A549 (cell line): ENCODE measurements around the gene RBM47. TPM values are rescaled to one million over a fixed set of nuclear protein-coding genes. Genes with fewer than 3 reads are reported as not detected.

Source experiments
- BCL3 ChIP-seq: fragments of >200 bp; sonication (Bioruptor Twin); formaldehyde crosslinking; IDR thresholded peaks from 3 replicates; pipeline ENCODE4 v1.6.1; 2016
- CEBPB ChIP-seq, 2 experiments: fragments of >200 bp in 1 of 2; sonication (Bioruptor Twin) in 1 of 2; formaldehyde crosslinking in 1 of 2; IDR thresholded peaks; 2 replicates each; pipeline ENCODE4 v1.6.1; 2012 to 2016
- CHD4 ChIP-seq: fragments of 200-600 bp; sonication (generic); IDR thresholded peaks from 2 replicates; pipeline ENCODE4 v1.6.1; 2016; ENCODE audit warnings: antibody characterized with exemption, mild to moderate bottlenecking, borderline replicate concordance
- E2F6 ChIP-seq: IDR thresholded peaks from 2 replicates; pipeline ENCODE4 v1.6.1; 2012; ENCODE audit warnings: low read depth, borderline replicate concordance
- EHMT2 ChIP-seq: fragments of 200-600 bp; sonication (generic); IDR thresholded peaks from 2 replicates; pipeline ENCODE4 v1.6.1; 2016; ENCODE audit warnings: antibody characterized with exemption, low read depth, mild to moderate bottlenecking, moderate library complexity
- EP300 ChIP-seq, 2 experiments: fragments of >200 bp; sonication (Bioruptor Twin); formaldehyde crosslinking; IDR thresholded peaks; 2 replicates in 1 of 2; 3 replicates in 1 of 2; pipeline ENCODE4 v1.6.1; 2016 to 2017
- FOSL2 ChIP-seq, 2 experiments: fragments of 450-650 bp in 1 of 2; fragments of >200 bp in 1 of 2; sonication (Bioruptor Twin) in 1 of 2; formaldehyde crosslinking; IDR thresholded peaks; 2 replicates each; pipeline versions ENCODE4 v1.5.0 to v1.6.1; 2016 to 2020; ENCODE audit warnings: mild to moderate bottlenecking in 1 of 2, moderate library complexity in 1 of 2
- FOXS1 ChIP-seq: fragments of 250-450 bp; sonication (Bioruptor Pico); IDR thresholded peaks from 2 replicates; pipeline ENCODE4 v1.5.0; 2020; ENCODE audit warnings: mild to moderate bottlenecking, moderate library complexity
- GATA3 ChIP-seq: IDR thresholded peaks from 2 replicates; pipeline ENCODE4 v1.6.1; 2012; ENCODE audit warnings: borderline replicate concordance
- HEYL ChIP-seq: fragments of 250-450 bp; sonication (Bioruptor Pico); IDR thresholded peaks from 2 replicates; pipeline ENCODE4 v1.8.0; 2021; ENCODE audit warnings: mild to moderate bottlenecking, moderate library complexity
- HOXB5 ChIP-seq: fragments of 250-450 bp; sonication (Bioruptor Pico); IDR thresholded peaks from 2 replicates; pipeline ENCODE4 v1.5.0; 2020; ENCODE audit warnings: mild to moderate bottlenecking, moderate library complexity
- JUN ChIP-seq, 2 experiments: fragments of >200 bp; sonication (Bioruptor Twin); formaldehyde crosslinking; IDR thresholded peaks; 2 replicates in 1 of 2; 3 replicates in 1 of 2; pipeline ENCODE4 v1.6.1; 2016 to 2017
- JUNB ChIP-seq: fragments of >200 bp; sonication (Bioruptor Twin); formaldehyde crosslinking; IDR thresholded peaks from 2 replicates; pipeline ENCODE4 v1.6.1; 2016
- MAFK ChIP-seq: fragments of 450-650 bp; IDR thresholded peaks from 2 replicates; pipeline ENCODE4 v1.6.1; 2014; ENCODE audit not compliant: partially characterized antibody
- MAX ChIP-seq: IDR thresholded peaks from 2 replicates; pipeline ENCODE4 v1.6.1; 2012
- MAZ ChIP-seq: fragments of 150-350 bp; IDR thresholded peaks from 2 replicates; pipeline ENCODE4 v1.6.1; 2014; ENCODE audit warnings: antibody characterized with exemption, low read depth, low read length, borderline replicate concordance
- PHF8 ChIP-seq: fragments of 200-600 bp; sonication (generic); IDR thresholded peaks from 2 replicates; pipeline ENCODE4 v1.6.1; 2016; ENCODE audit warnings: low read depth, mild to moderate bottlenecking, antibody characterized with exemption, moderate library complexity, borderline replicate concordance
- POLR2A ChIP-seq: IDR thresholded peaks from 2 replicates; pipeline ENCODE4 v1.6.1; 2012; ENCODE audit warnings: mild to moderate bottlenecking, low read length
- POLR2AphosphoS2 ChIP-seq: conservative IDR thresholded peaks from 2 replicates; pipeline ENCODE4 v1.6.1; 2012; ENCODE audit warnings: low read length, improper control_type of control experiment, inconsistent platforms
- RARB ChIP-seq: fragments of 250-450 bp; sonication (Bioruptor Pico); IDR thresholded peaks from 2 replicates; pipeline ENCODE4 v1.8.0; 2021; ENCODE audit warnings: mild to moderate bottlenecking, moderate library complexity
- REST ChIP-seq: fragments of 200-600 bp; sonication (generic); IDR thresholded peaks from 2 replicates; pipeline ENCODE4 v1.6.1; 2016; ENCODE audit warnings: antibody characterized with exemption, mild to moderate bottlenecking, moderate library complexity
- RFX5 ChIP-seq: fragments of 450-650 bp; IDR thresholded peaks from 2 replicates; pipeline ENCODE4 v1.7.1; 2014; ENCODE audit warnings: antibody characterized with exemption, mild to moderate bottlenecking, moderate library complexity
- RNF2 ChIP-seq: fragments of 200-600 bp; sonication (generic); IDR thresholded peaks from 2 replicates; pipeline ENCODE4 v1.6.1; 2016; ENCODE audit warnings: low read depth, mild to moderate bottlenecking, antibody characterized with exemption, moderate library complexity, borderline replicate concordance
- SMC3 ChIP-seq: fragments of >200 bp; sonication (Bioruptor Twin); formaldehyde crosslinking; IDR thresholded peaks from 3 replicates; pipeline ENCODE4 v1.6.1; 2018; ENCODE audit warnings: inconsistent platforms
- ZFP36 ChIP-seq: fragments of 450-650 bp; IDR thresholded peaks from 2 replicates; pipeline ENCODE4 v1.6.1; 2014; ENCODE audit warnings: borderline replicate concordance; ENCODE audit not compliant: partially characterized antibody
- ZNF302 ChIP-seq: fragments of 250-450 bp; sonication (Bioruptor Pico); IDR thresholded peaks from 2 replicates; pipeline ENCODE4 v1.9.0; 2021; ENCODE audit warnings: inconsistent platforms, mild to moderate bottlenecking, moderate library complexity
- polyA plus RNA-seq, 4 experiments: library from polyadenylated mRNA; depleted of rRNA in 3 of 4; stranded (reverse); fragments of >200 nt; fragmentation: RNase III in 1 of 4; extraction: RNeasy Plus Mini Kit Qiagen cat#74134 plus additional on column Dnase treatment in 1 of 4; gene quantifications; 2 replicates in 3 of 4; 3 replicates in 1 of 4; pipeline ENCODE4 v1.2.3, GENCODE V29; 2011 to 2017

Gene RBM47
- polyA plus RNA-seq, 2 of the 4 experiments (the other 2 are of a cell fraction) = 38.1 to 43.3 TPM

- TF ChIP-seq REST = no peak
- peak; percentile 47 for TF ChIP-seq POLR2A
- no peak for TF ChIP-seq POLR2AphosphoS2
- TF ChIP-seq CHD4 = no peak
- no peak for TF ChIP-seq FOXS1
- no peak for TF ChIP-seq RFX5
- TF ChIP-seq RARB = no peak
- no peak for TF ChIP-seq MAX
- no peak for TF ChIP-seq MAZ
- no peak for TF ChIP-seq ZFP36
- TF ChIP-seq SMC3 = no peak; the same call in 2 of the 3 replicates
- TF ChIP-seq FOSL2 (IDR thresholded peaks at IDR 0.05) = no peak
- no peak for TF ChIP-seq FOSL2 (CRISPR knock-in tag; IDR thresholded peaks at IDR 0.05)
- no peak for TF ChIP-seq HEYL (CRISPR knock-in tag)
- TF ChIP-seq E2F6 = no peak
- TF ChIP-seq CEBPB (IDR thresholded peaks at IDR 0.05) = peak; percentile 48 to 61; a peak in 2 of 4 replicates
- no peak for TF ChIP-seq GATA3
- TF ChIP-seq EHMT2 = no peak
- TF ChIP-seq EP300 (IDR thresholded peaks at IDR 0.05) = no peak
- TF ChIP-seq PHF8 = 0 out of 2 replicates have a peak, but pooled peaks have one; percentile 7
- no peak for TF ChIP-seq JUNB
- TF ChIP-seq RNF2 = no peak
- TF ChIP-seq JUN (IDR thresholded peaks at IDR 0.05) = peak in 1 of 2 experiments; percentile 12; a peak in 3 of 5 replicates
- no peak for TF ChIP-seq HOXB5 (CRISPR knock-in tag)
- TF ChIP-seq ZNF302 = no peak
- TF ChIP-seq BCL3 = no peak
- no peak for TF ChIP-seq MAFK
These were observed at the start of gene RBM47 (continued) for GRCh38 chr4:40629401-40630334.
